ENCODE measurements around the gene SFXN5.

Gene SFXN5

GRCh38 chr2:73009177-73009839 lies 62.2 kb downstream of the SFXN5 start:
- DNase-seq = no peak

GRCh38 chr2:73008766-73009135 lies 62.8 kb downstream of the SFXN5 start:
- DNase-seq = no peak

GRCh38 chr2:73007991-73008765 lies 63.3 kb downstream of the SFXN5 start:
- no peak for DNase-seq

GRCh38 chr2:73006969-73007710 lies 64.4 kb downstream of the SFXN5 start:
- no peak for DNase-seq

GRCh38 chr2:73004889-73005596 lies 66.5 kb downstream of the SFXN5 start:
- DNase-seq = no peak

- DNase-seq = no peak
Measured at GRCh38 chr2:73004466-73004865, 67.0 kb downstream of the SFXN5 start.

- DNase-seq = no peak
Measured at GRCh38 chr2:73003027-73003426, 68.5 kb downstream of the SFXN5 start.

- DNase-seq = no peak
Measured at GRCh38 chr2:73000808-73001570, 70.5 kb downstream of the SFXN5 start.

GRCh38 chr2:72999729-73000725 lies 71.5 kb downstream of the SFXN5 start:
- DNase-seq = no peak

GRCh38 chr2:72998724-72999123 lies 72.8 kb downstream of the SFXN5 start:
- no peak for DNase-seq

- no peak for DNase-seq
Measured at GRCh38 chr2:72998234-72998651, 73.3 kb downstream of the SFXN5 start.

- DNase-seq = no peak
Measured at GRCh38 chr2:72996117-72996502, 75.4 kb downstream of the SFXN5 start.

- DNase-seq = no peak
Measured at GRCh38 chr2:72995430-72996116, 75.9 kb downstream of the SFXN5 start.

GRCh38 chr2:72994991-72995380 lies 76.5 kb downstream of the SFXN5 start:
- DNase-seq = no peak

- DNase-seq = no peak
Measured at GRCh38 chr2:72994282-72994990, 77.1 kb downstream of the SFXN5 start.

- no peak for DNase-seq
Measured at GRCh38 chr2:72993933-72994280, 77.6 kb downstream of the SFXN5 start.

- DNase-seq = no peak
Measured at GRCh38 chr2:72993147-72993932, 78.2 kb downstream of the SFXN5 start.

GRCh38 chr2:72992734-72993102 lies 78.8 kb downstream of the SFXN5 start:
- DNase-seq = no peak

Data from NCI-H187 treated with DMSO at 0.1 percent for 48 hours (cell line).